ENCODE results near the gene UXS1. TPM values are rescaled to one million over a fixed set of nuclear protein-coding genes. Genes with fewer than 3 reads are reported as not detected.

UXS1 gene
- total RNA-seq, 1 donor = 22.8 TPM

GRCh38 chr2:106096299-106097037 is 97.6 kb downstream of the UXS1 start:
- no peak for TF ChIP-seq CTCF (IDR thresholded peaks at IDR 0.05; ENCODE audit: extremely low read depth, low read depth, low read length)
- Histone ChIP-seq H3K36me3 (ENCODE audit: insufficient read depth, low read length) (peaks cover 8% of the 10 kb centered on the region), H3K4me1 (ENCODE audit: insufficient read depth, low read length) (no peaks in the 10 kb centered on the region), H3K9me3 (ENCODE audit: low read depth, low read length) (no peaks in the 10 kb centered on the region), H3K27ac (ENCODE audit: low read depth, low read length) (no peak overlapping the region), H3K27me3 (ENCODE audit: insufficient read depth, low read length) (no peaks in the 10 kb centered on the region), H2AFZ (ENCODE audit: low read length) (no peak overlapping the region), H3K4me2 (ENCODE audit: insufficient read depth, low read length) (no peak overlapping the region), H4K20me1 (ENCODE audit: insufficient read depth, low read length) (no peaks in the 10 kb centered on the region), H3K4me3 (ENCODE audit: insufficient read depth, low read length) (no peak overlapping the region), H3K79me2 (ENCODE audit: insufficient read depth, low read length) (no peaks in the 10 kb centered on the region)
- DNase-seq (ENCODE audit: insufficient read length, low spot score, missing footprints) = no peak

- no peak overlapping the region for H3K27ac ChIP-seq (ENCODE audit: low read depth, low read length)
- no peaks in the 10 kb centered on the region for H3K4me1 ChIP-seq (ENCODE audit: insufficient read depth, low read length)
- TF ChIP-seq CTCF (IDR thresholded peaks at IDR 0.05; ENCODE audit: extremely low read depth, low read depth, low read length) = no peak
- H3K4me3 ChIP-seq (ENCODE audit: insufficient read depth, low read length) = no peak overlapping the region
- H3K9me3 ChIP-seq (ENCODE audit: low read depth, low read length) = no peaks in the 10 kb centered on the region
- no peak for DNase-seq (ENCODE audit: insufficient read length, low spot score, missing footprints)
- H3K79me2 ChIP-seq (ENCODE audit: insufficient read depth, low read length) = no peaks in the 10 kb centered on the region
- no peaks in the 10 kb centered on the region for H4K20me1 ChIP-seq (ENCODE audit: insufficient read depth, low read length)
- H3K27me3 ChIP-seq (ENCODE audit: insufficient read depth, low read length) = no peaks in the 10 kb centered on the region
- no peak overlapping the region for H3K4me2 ChIP-seq (ENCODE audit: insufficient read depth, low read length)
- no peak overlapping the region for H2AFZ ChIP-seq (ENCODE audit: low read length)
- H3K36me3 ChIP-seq (ENCODE audit: insufficient read depth, low read length) = peaks cover 8% of the 10 kb centered on the region
These were observed 98.4 kb downstream of the UXS1 start for GRCh38 chr2:106095478-106096298.

- Histone ChIP-seq H2AFZ (ENCODE audit: low read length) (no peak overlapping the region), H3K27ac (ENCODE audit: low read depth, low read length) (no peak overlapping the region), H4K20me1 (ENCODE audit: insufficient read depth, low read length) (no peaks in the 10 kb centered on the region), H3K36me3 (ENCODE audit: insufficient read depth, low read length) (peaks cover 8% of the 10 kb centered on the region), H3K4me2 (ENCODE audit: insufficient read depth, low read length) (no peak overlapping the region), H3K4me1 (ENCODE audit: insufficient read depth, low read length) (no peaks in the 10 kb centered on the region), H3K4me3 (ENCODE audit: insufficient read depth, low read length) (no peak overlapping the region), H3K27me3 (ENCODE audit: insufficient read depth, low read length) (no peaks in the 10 kb centered on the region), H3K79me2 (ENCODE audit: insufficient read depth, low read length) (no peaks in the 10 kb centered on the region), H3K9me3 (ENCODE audit: low read depth, low read length) (no peaks in the 10 kb centered on the region)
- DNase-seq (ENCODE audit: insufficient read length, low spot score, missing footprints) = no peak
- no peak for TF ChIP-seq CTCF (IDR thresholded peaks at IDR 0.05; ENCODE audit: extremely low read depth, low read depth, low read length)
These were observed 99.8 kb downstream of the UXS1 start for GRCh38 chr2:106094131-106094841.
